Activated CD8-positive, alpha-beta memory T cell treated with anti-CD3 and anti-CD28 coated beads, Interleukin-2, amount 50 U/mL, for 1 hour (primary cell): ENCODE data around the gene ATP5F1D.
"Not testable (repeated sequence)": the region's sequence is repeated elsewhere in the genome, so short reads cannot be mapped to it uniquely, and the experiment has no call there.

Source experiments
- DNase-seq: peaks from one replicate; pipeline ENCODE4 v3.0.0-alpha.2; 2020; ENCODE audit errors: extremely low read depth

ATP5F1D gene

GRCh38 chr19:1241417-1242095 is at the start of gene ATP5F1D:
TSS of gene ATP5F1D (plus strand) at chr19:1241751. CDS start at chr19:1241851, 100 bp downstream.
- DNase-seq, result peak; percentile 81

- no peak for DNase-seq
Observed at GRCh38 chr19:1199531-1199930, 42.0 kb upstream of the ATP5F1D start.

GRCh38 chr19:1200614-1201013 is 40.9 kb upstream of the ATP5F1D start:
- DNase-seq, result not testable (repeated sequence)

- peak; percentile 97 for DNase-seq
Observed at GRCh38 chr19:1205114-1206099, 36.1 kb upstream of the ATP5F1D start, which contains the start of gene STK11. TSS of gene STK11 (plus strand) at chr19:1205778. CDS start at chr19:1206914, 1,136 bp downstream.

- DNase-seq, result no peak
Observed at GRCh38 chr19:1206150-1206863, 35.2 kb upstream of the ATP5F1D start.

- no peak for DNase-seq
Observed at GRCh38 chr19:1206864-1207450, 34.6 kb upstream of the ATP5F1D start.

- DNase-seq, result not testable (repeated sequence)
Observed at GRCh38 chr19:1208830-1209229, 32.7 kb upstream of the ATP5F1D start.

- DNase-seq, result no peak
Observed at GRCh38 chr19:1210227-1210538, 31.4 kb upstream of the ATP5F1D start.

GRCh38 chr19:1211494-1212234 is 29.9 kb upstream of the ATP5F1D start:
- DNase-seq, result no peak

GRCh38 chr19:1213391-1214286 is 27.9 kb upstream of the ATP5F1D start:
- DNase-seq, result no peak

- no peak for DNase-seq
Observed at GRCh38 chr19:1214299-1214861, 27.2 kb upstream of the ATP5F1D start.

GRCh38 chr19:1214862-1215731 is 26.5 kb upstream of the ATP5F1D start:
- no peak for DNase-seq

GRCh38 chr19:1216756-1217155 is 24.8 kb upstream of the ATP5F1D start:
- no peak for DNase-seq

- DNase-seq, result no peak
Observed at GRCh38 chr19:1217366-1217765, 24.2 kb upstream of the ATP5F1D start.

GRCh38 chr19:1218751-1219567 is 22.6 kb upstream of the ATP5F1D start:
- no peak for DNase-seq

- no peak for DNase-seq
Observed at GRCh38 chr19:1219786-1220476, 21.6 kb upstream of the ATP5F1D start.

- no peak for DNase-seq
Observed at GRCh38 chr19:1220477-1220930, 21.0 kb upstream of the ATP5F1D start.
